ENCODE results near the gene CARMIL3.
"Not testable (repeated sequence)": the region's sequence is repeated elsewhere in the genome, so short reads cannot be mapped to it uniquely, and the experiment has no call there.

CARMIL3 gene

DNA sequence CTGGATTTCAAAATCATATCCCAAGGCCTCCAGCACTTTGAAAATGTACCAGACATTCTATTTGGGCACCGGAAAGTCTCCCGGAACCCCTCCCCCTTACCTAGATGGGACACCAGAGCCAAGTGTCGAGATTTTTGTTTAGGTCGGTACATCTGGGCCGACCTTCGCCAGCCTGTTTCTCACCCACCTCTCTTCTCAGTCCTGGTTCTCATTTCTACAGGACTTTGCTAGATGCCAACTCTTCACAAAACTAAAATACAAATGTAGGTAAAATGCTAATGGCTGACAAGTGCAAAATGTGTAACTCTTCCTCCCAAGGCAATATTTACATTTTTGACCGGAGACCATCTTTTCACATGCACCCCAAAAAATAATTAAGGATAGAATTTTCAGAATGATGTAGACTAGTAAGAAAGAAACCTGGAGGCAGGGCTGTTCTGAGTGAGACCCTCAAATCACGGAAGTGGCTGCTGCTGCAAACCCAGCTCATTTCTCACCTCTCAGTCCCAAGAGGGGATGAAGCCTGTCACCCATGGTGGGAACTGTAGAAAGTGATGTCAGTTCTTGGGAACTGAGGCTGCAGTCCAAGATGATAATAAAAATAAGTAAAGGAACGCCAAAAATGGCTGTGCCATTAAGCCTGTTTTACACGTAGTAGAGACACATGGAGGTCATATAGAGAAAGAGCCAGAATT lies 14.7 kb upstream of the CARMIL3 start:
- in situ Hi-C loops (cut with MboI; ENCODE audit: low sequenced_read_pairs): not testable (repeated sequence)

DNA sequence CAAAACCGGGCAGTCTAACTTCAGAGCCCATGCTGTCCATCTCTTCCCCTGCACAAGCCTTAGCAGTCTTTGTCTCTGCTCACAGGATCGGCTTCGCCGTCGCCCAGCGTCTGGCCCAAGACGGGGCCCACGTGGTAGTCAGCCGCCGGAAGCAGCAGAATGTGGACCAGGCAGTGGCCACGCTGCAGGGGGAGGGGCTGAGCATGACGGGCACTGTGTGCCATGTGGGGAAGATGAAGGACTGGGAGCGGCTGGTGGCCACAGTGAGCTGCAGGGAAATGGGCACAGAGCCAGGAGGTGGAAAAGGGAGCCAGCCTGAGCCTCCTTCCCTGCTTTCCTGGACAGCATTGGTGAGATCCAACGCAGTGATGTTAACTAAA lies 14.2 kb upstream of the CARMIL3 start:
- in situ Hi-C loops (cut with MboI; ENCODE audit: low sequenced_read_pairs): no loop called here

GRCh38 chr14:24038686-24039085 lies 13.1 kb upstream of the CARMIL3 start:
- in situ Hi-C loops (cut with MboI; ENCODE audit: low sequenced_read_pairs): no loop called here

DNA sequence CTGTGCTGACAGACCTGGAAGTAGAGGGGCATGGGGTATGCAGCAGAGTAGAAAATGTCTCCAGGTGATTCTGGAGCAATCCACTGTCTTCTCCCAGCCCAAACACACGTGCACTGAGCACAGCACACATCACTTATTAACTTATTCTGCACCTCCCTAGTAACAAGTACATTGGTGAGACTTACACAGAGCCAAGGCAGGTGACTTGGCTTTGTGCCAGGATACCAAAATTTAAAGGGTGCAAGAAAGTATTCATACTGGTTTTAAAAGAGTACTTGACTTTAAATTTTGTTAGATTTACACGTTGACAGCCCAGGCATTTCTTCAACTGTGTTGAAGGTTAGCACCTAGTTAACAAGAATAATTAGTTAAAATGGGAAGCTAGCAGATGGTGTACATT lies 11.1 kb upstream of the CARMIL3 start:
- in situ Hi-C loops (cut with MboI; ENCODE audit: low sequenced_read_pairs): no loop called here

- in situ Hi-C loops (cut with MboI; ENCODE audit: low sequenced_read_pairs): no loop called here
These were observed 9.1 kb upstream of the CARMIL3 start for GRCh38 chr14:24042746-24043145.

DNA sequence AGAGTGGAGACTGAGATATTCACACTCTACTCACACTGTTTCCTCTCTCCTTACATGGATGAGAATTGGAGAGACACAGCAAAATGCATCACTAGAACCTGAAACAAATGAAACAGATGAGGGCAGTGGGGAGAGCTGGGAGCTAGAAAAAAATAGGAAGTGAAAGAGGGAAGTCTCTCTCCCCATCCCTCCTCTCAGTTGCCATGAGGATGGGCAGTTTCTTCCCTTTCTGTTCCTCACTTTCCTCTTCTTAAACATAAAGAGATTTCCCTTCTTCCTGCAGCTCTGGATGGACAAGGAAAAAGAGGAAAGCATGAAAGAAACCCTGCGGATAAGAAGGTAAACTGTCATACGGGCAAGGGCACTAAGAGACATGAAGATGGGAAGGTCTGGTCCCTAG lies 2.8 kb upstream of the CARMIL3 start:
- in situ Hi-C loops (cut with MboI; ENCODE audit: low sequenced_read_pairs): not testable (repeated sequence)

GRCh38 chr14:24050753-24051152 lies 1.1 kb upstream of the CARMIL3 start:
- in situ Hi-C loops (cut with MboI; ENCODE audit: low sequenced_read_pairs): not testable (repeated sequence)

DNA sequence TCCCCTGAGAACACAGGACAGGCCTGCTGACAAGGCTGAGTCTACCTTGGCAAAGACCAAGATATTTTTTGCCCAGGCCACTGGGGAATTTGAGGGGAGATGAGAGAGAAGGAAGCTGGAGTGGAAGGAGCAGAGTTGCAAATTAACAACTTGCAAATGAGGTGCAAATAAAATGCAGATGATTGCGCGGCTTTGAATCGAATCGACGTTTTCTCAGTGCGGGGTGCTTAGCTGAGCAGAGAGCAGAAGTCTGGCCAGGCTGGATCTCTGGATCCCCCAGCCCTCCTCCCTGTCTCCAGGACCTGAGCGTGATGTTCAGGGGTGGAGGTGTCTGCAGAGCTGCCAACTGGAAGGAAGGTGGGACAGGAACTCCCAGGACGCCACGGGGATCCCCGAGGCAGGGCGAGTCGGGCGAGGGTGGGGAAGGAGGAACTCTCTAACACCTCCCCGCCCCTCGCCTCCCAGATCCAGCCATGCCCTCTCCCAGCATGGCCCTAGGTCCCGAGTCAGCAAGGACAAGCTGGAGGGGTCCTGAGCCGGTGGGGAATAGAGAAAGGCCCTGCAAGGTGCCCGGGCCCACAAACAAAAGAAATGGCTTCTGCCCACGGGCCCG lies 527 bp upstream of the CARMIL3 start:
- in situ Hi-C loops (cut with MboI; ENCODE audit: low sequenced_read_pairs): no loop called here

- in situ Hi-C loops (cut with MboI; ENCODE audit: low sequenced_read_pairs): no loop called here
These were observed 1.1 kb downstream of the CARMIL3 start for GRCh38 chr14:24052656-24053547.

DNA sequence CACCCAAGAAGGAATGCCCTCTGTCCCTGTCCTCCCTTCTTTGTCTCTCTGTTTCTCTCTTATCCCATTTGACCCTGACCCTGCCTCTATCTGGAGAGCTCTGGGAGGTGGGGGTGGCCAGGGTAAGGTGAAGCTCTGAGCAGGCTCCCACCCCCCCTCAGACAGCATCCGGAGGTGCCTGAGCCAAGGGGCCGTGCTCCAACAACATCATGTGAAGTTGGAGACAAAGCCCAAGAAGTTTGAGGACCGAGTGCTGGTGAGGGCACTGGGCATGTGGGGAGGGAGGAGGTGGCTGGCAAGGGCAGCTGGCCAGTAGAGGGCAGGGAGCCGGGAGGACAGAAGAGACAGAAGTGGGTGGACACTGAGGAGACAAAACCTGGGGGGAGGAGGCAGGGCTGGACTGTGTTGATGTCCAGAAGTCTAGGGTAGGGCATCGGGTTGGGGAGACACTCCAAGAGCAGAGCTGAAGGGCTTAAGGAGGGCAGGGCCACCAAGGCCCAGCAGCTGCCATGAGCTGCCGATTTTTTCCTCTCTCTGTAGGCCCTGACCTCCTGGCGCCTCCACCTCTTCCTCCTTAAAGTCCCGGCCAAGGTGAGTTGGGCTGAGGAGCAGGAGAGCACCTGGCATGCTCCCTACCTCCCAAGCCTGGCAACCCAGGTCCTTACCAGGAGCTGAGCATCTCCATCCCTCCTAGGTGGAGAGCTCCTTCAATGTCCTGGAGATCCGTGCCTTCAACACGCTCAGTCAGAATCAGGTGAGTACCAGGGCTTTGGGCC lies 1.9 kb downstream of the CARMIL3 start:
- in situ Hi-C loops (cut with MboI; ENCODE audit: low sequenced_read_pairs): no loop called here

- in situ Hi-C loops (cut with MboI; ENCODE audit: low sequenced_read_pairs): no loop called here
These were observed 2.5 kb downstream of the CARMIL3 start for GRCh38 chr14:24054324-24054641.

- in situ Hi-C loops (cut with MboI; ENCODE audit: low sequenced_read_pairs): no loop called here
These were observed 2.8 kb downstream of the CARMIL3 start for GRCh38 chr14:24054646-24055045.

DNA sequence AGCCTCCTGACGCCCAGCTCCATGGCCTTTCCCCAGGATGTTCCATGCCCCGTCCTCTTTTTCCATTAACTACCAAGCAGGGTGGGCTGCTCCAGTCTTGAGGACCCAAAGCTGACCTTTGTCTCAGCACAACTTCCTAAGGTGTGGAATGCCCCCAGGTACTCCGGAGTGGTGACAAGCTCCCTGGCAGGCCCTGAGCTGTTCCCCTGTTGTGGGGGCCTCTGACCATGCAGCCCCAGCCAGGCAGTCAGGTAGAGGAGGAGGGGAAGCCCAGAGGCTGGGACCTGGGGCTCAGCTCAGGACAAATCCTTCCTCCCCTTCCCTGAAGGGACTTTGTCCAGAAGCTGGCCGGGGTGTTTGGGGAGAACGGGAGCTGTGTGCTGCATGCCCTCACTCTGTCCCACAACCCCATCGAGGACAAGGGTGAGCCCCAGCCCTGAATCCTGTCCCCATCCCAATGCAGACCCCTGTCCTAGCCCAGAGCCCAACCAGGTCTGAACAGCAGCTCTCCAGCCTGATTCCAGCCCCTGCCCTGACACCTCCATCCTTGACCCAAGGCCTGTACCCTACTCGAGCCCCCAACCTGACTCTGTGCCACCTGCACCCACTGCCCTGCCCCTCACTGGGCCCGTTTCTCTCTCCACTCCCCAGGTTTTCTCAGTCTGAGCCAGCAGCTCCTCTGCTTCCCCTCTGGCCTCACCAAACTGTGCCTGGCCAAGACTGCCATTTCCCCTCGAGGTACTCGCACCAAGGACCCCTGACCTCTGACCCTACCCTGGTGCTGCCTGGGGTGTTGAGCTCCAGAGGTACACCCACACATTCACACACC lies 4.4 kb downstream of the CARMIL3 start:
- in situ Hi-C loops (cut with MboI; ENCODE audit: low sequenced_read_pairs): no loop called here

DNA sequence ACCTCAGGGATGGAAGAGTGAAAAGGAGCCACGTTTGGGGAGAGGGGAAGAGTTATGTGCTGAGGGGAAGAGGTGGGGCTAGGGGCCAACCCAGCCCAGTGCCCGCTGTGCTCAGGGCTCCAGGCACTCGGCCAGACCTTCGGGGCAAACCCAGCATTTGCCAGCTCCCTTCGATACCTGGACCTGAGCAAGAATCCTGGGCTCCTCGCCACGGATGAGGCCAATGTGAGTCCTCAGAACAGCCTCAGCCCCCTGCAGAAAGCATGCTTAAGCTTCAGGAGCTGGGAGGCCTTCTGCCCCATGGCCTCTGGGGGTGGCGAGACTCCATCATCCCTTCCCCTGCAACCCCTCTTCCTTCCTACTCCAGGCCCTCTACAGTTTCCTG lies 5.0 kb downstream of the CARMIL3 start:
- in situ Hi-C loops (cut with MboI; ENCODE audit: low sequenced_read_pairs): no loop called here

DNA sequence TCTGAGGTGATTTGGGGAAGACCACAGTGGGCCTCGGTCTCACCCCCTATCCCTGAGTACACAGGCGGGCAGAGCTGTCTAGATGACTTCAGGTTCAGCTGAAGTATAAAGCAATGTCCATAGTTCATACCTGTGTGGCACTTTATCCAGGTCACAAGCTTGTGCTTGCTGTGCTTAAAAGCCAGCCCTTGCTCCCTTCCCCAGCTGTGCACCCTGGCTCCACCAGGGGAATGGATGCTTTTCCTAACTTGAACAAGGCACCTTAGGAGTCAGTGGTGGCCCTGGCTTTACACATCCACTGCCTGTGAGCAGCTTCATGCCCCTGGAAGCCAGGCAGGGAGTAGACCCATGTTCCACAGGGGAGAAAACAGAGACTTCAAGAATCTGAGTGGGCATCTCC lies 5.5 kb downstream of the CARMIL3 start:
- in situ Hi-C loops (cut with MboI; ENCODE audit: low sequenced_read_pairs): no loop called here

DNA sequence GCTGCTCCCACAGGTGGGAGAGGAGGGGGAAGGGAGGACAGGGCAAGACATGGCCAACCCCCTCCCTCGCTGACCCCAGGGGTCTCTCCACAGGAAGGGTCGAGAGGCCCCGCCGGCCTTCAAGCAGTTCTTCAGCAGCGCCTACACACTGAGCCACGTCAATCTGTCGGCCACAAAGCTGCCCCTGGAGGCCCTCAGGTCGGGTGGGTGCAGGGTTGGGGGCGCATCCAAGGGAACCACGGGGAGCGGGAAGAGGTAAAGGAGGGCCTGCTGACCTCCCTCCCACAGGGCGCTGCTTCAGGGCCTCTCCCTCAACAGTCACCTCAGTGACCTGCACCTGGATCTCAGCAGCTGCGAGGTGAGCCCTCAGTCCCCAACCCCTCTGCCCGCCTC lies 6.1 kb downstream of the CARMIL3 start:
- in situ Hi-C loops (cut with MboI; ENCODE audit: low sequenced_read_pairs): no loop called here

DNA sequence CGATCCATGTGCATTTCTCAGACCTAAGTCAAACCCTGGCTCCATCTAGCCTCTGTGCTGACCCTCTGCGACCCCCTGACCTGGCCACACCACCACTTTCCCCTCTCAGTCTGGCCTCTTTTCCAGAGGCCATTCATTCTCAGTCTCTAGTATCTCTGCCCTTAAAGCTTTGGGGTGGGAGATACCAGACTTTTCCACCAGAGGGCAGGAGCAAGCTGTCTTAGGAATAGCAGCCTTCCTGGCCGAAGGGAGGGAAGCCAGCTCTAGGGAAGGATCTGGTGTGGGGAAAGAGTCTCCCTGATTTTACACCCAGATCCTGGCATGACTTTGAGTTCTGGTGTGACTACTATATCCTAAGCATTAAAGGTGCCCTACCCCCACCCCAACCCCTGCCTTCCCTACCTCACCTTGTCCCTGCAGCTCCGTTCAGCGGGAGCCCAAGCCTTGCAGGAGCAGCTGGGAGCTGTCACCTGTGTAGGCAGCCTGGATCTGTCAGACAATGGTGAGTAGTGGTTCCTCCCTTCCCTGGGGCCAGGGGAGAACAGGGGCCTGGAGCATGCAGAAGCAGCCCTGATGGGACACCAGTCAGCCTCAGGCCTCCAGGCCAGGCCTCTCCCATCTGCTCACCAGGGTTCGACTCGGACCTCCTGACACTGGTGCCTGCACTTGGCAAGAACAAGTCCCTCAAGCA lies 6.6 kb downstream of the CARMIL3 start:
- in situ Hi-C loops (cut with MboI; ENCODE audit: low sequenced_read_pairs): no loop called here

DNA sequence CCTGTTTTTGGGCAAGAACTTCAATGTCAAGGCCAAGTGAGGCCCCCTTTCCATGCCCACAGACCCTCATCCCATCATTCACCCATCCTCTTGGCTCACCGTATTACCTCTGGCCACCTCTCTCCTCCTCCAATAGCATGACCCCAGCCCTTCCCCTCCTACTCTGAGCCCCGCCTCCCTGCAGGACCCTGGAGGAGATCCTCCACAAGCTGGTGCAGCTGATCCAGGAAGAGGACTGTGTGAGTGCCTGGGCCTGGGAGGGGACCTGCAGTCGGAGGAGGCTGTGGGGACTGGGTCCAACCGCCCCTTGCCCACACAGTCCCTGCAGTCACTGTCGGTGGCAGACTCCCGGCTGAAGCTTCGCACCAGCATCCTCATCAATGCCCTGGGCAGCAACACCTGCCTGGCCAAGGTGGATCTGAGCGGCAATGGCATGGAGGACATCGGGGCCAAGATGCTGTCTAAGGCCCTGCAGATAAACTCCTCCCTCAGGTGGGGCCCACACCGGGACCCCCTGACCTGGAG lies 7.2 kb downstream of the CARMIL3 start:
- in situ Hi-C loops (cut with MboI; ENCODE audit: low sequenced_read_pairs): no loop called here

GRCh38 chr14:24059841-24060388 lies 8.1 kb downstream of the CARMIL3 start:
- in situ Hi-C loops (cut with MboI; ENCODE audit: low sequenced_read_pairs): no loop called here
